ENCODE results near the gene CD36.

GRCh38 chr7:80632819-80633218, 5.6 kb upstream of the CD36 start:
- TF ChIP-seq SIN3A (IDR thresholded peaks at IDR 0.05; ENCODE audit: borderline replicate concordance, insufficient read depth, low read length): no peak
- TF ChIP-seq REST (IDR thresholded peaks at IDR 0.05; ENCODE audit: insufficient read depth in 1 of 2, low read depth in 2 of 2, low read length in 2 of 2): no peak
- TF ChIP-seq POLR2AphosphoS5 (IDR thresholded peaks at IDR 0.05; ENCODE audit: low read depth, low read length): no peak
- no peak for TF ChIP-seq TAF1 (IDR thresholded peaks at IDR 0.05; ENCODE audit: borderline replicate concordance, insufficient read depth, low read length)

All from PFSK-1 (cell line).